BJ (cell line): ENCODE measurements around the gene ARHGAP5. TPM values are rescaled to one million over a fixed set of nuclear protein-coding genes. Genes with fewer than 3 reads are reported as not detected.

Experiments
- CTCF ChIA-PET: fragments of 350-600 bp; formaldehyde crosslinking; extraction: SDS; loops from one replicate; lab custom pipeline; 2021; ENCODE audit warnings: antibody characterized with exemption, inconsistent platforms; lab: Yijun Ruan, JAX
- POLR2A ChIA-PET: fragments of 300-600 bp; sonication (Branson Sonifier 250); formaldehyde crosslinking; extraction: SDS; loops from one replicate; lab custom pipeline; 2021; ENCODE audit warnings: antibody characterized with exemption; lab: Charles Lee
- DNase-seq: peaks from one replicate; pipeline ENCODE4 v3.0.0-alpha.2; 2011; ENCODE audit warnings: low read depth
- H3K27me3 ChIP-seq: 2 replicates; pipeline ENCODE4 v1.6.0; 2011; ENCODE audit warnings: low read length; ENCODE audit not compliant: control insufficient read depth, insufficient read depth
- H3K36me3 ChIP-seq: 2 replicates; pipeline ENCODE4 v1.5.1; 2011; ENCODE audit warnings: low read length; ENCODE audit not compliant: control insufficient read depth, insufficient read depth
- H3K4me3 ChIP-seq: 2 replicates; pipeline ENCODE4 v1.5.1; 2011; ENCODE audit warnings: low read depth, mild to moderate bottlenecking, control low read depth, low read length
- polyA plus RNA-seq: library from polyadenylated mRNA; depleted of rRNA; stranded (reverse); fragments of >200 nt; gene quantifications from 2 replicates; pipeline ENCODE4 v1.2.3, GENCODE V29; 2011
- TF ChIP-seq, protein P1 (sequence below): IDR thresholded peaks from 2 replicates; pipeline ENCODE4 v1.5.1; 2011; ENCODE audit warnings: low read depth, mild to moderate bottlenecking, control low read depth, inconsistent platforms, low read length, moderate library complexity; ENCODE audit not compliant: insufficient read depth

Gene ARHGAP5
- polyA plus RNA-seq, 1 experiment = 17.4 TPM

DNA sequence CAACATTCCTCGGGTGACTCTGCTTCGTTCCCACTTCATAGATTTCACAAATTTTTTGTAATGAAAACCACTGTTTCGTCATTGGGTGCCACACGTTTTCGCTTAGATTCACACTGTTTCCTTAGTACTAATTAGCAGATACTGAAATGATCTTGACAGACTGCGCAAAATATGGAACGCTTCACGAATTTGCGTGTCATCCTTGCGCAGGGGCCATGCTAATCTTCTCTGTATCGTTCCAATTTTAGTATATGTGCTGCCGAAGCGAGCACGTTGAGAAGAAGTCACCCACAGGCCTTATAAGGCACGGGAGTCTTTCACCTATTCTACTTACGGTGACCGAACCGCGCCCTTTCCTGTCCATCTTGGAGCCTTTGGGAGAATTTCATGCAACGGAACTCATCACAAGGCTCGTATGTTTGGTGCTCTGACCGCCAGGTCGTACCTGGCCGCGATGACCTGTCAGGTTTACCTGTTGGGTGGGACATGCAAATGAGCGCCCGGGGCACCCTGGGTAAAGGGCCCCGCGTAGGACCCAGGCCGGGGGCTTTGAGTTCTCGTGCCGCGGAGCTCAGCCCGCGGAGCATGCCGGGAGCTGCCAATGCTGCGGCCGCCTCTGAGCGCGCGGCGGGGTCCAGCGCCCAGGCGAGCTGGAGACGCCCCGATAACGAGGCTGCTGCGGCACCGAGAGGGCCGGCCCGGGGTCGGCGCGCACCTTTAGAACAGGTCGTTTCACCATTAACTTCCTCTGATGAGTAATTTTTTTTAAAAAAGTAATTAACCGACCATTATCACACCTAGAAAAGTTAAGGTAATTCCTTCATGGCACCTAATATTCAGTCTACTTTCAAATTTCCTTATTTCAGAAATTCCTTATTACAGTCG, 126.1 kb downstream of the ARHGAP5 start, which contains the start of gene RNU6-8:
Gene RNU6-8 (minus strand): TSS at position 272 of the 885 bp plus-strand sequence.
- CTCF ChIA-PET = no interaction called here
- peaks cover 2% of the 10 kb centered on the region; the same call in 1 of the 2 replicates for H3K27me3 ChIP-seq
- TF ChIP-seq, protein P1, sequence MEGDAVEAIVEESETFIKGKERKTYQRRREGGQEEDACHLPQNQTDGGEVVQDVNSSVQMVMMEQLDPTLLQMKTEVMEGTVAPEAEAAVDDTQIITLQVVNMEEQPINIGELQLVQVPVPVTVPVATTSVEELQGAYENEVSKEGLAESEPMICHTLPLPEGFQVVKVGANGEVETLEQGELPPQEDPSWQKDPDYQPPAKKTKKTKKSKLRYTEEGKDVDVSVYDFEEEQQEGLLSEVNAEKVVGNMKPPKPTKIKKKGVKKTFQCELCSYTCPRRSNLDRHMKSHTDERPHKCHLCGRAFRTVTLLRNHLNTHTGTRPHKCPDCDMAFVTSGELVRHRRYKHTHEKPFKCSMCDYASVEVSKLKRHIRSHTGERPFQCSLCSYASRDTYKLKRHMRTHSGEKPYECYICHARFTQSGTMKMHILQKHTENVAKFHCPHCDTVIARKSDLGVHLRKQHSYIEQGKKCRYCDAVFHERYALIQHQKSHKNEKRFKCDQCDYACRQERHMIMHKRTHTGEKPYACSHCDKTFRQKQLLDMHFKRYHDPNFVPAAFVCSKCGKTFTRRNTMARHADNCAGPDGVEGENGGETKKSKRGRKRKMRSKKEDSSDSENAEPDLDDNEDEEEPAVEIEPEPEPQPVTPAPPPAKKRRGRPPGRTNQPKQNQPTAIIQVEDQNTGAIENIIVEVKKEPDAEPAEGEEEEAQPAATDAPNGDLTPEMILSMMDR = no peak
- POLR2A ChIA-PET = no interaction called here
- no peak for DNase-seq
- no peaks in the 10 kb centered on the region for H3K36me3 ChIP-seq
- H3K4me3 ChIP-seq = peak within 1 kb of the TSS; percentile 53

DNA sequence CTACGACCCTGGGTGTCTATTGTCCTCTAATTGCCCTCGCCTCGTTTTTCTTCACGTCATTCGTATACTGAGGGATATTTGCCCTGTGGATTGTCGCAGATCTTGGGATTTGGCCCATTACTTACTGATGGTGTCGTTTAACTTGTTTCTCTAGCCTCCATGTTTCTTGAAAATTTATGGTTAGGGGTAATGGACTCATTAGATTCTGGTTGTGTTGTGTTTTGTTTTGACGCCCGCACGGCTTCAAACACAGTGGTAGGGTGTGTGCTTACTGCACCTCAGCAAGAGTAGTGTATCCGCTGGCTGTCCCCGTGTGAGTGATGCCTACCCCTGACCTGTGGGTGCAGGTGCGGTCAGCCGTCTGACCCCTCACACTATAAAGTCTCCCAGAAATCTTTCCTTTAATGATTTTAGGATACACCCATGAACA, 126.8 kb downstream of the ARHGAP5 start:
- POLR2A ChIA-PET = no interaction called here
- no peak for DNase-seq

DNA sequence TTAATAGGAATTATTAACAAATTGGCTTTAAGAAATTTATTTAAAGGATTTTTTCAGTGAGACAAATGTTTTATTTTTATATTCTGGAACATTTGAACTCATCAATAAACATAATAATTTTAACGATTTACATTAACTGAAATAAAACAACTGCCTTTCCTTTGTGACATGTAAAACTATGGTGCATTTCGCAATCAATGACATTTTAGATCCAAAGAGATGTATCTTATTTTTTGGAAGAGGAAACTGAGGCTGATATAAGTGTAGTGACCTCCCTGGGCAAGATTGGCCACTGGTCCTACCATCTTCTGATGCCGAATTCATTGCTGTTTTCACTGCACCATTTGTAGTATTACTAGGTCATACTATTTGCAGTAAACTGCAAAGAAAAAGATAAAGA, 128.4 kb downstream of the ARHGAP5 start:
- Histone ChIP-seq H3K27me3 (peaks cover 5% of the 10 kb centered on the region), H3K4me3 (no peak overlapping the region), H3K36me3 (no peaks in the 10 kb centered on the region)
- DNase-seq = no peak
- POLR2A ChIA-PET = no interaction called here
- TF ChIP-seq, protein P1 = no peak
- CTCF ChIA-PET = no interaction called here

More for the DNA sequence above, 126.8 kb downstream of the ARHGAP5 start:
- peaks cover 2% of the 10 kb centered on the region; the same call in 1 of the 2 replicates for H3K27me3 ChIP-seq
- H3K4me3 ChIP-seq = peak overlapping the region; percentile 53
- TF ChIP-seq, protein P1 = no peak
- CTCF ChIA-PET = no interaction called here
- no peaks in the 10 kb centered on the region for H3K36me3 ChIP-seq

DNA sequence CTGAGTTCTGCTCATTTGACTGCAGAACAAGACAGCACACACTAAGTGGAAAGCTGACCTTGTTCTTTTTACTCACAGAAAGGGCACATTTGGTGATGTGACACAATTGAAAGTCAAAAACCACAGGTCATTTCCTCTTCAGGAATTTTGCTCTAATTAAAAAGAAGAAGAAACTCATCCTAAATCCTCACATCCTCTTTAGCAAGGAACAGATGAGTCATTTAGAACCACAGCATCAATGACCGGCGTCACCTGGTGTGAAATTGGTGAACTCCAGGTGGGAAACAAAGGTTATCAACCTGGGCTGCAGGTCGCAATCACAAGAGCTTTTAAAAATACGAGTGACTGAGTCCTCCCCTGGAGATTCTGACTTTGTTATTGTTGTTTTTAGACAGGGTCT, 128.9 kb downstream of the ARHGAP5 start:
- ChIA-PET CTCF (interaction anchor here (1.3 to 2.2 kb wide), 2 partner anchors 19 to 354 kb away, joined by 3 to 7 read pairs; no protein-coding TSS in a partner anchor), POLR2A (no interaction called here)
- TF ChIP-seq, protein P1 = no peak
- DNase-seq = no peak
- H3K4me3 ChIP-seq = no peak overlapping the region
- H3K36me3 ChIP-seq = no peaks in the 10 kb centered on the region
- H3K27me3 ChIP-seq = peaks cover 5% of the 10 kb centered on the region

DNA sequence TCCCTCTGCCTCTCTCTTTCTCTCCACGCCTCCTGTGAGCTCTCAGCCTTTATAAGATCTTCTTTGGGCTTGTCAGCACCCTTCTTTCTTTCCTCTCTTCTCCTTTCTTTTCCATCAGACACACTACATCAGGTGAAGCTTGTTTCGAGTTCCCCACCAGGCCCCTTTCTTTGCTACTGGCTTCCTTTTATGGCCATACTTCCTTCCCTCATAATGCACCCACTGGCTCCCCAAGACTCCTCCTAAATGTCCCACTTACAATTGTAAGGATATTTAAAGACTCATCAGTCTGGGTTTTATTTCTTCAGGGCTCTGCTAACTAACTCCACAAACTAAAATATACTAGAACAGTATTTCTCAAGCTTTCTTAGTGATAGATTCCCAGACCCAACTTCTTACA, 129.4 kb downstream of the ARHGAP5 start:
- no peaks in the 10 kb centered on the region for H3K36me3 ChIP-seq
- POLR2A ChIA-PET = interaction anchor here (0.6 kb wide), 1 partner anchor 423 kb away, joined by 5 read pairs; no protein-coding TSS in a partner anchor
- TF ChIP-seq, protein P1 = no peak
- peaks cover 5% of the 10 kb centered on the region for H3K27me3 ChIP-seq
- H3K4me3 ChIP-seq = no peak overlapping the region
- CTCF ChIA-PET = interaction anchor here (0.8 to 2.2 kb wide), 3 partner anchors 13 to 353 kb away, joined by 3 to 7 read pairs (median 3); no protein-coding TSS in a partner anchor
- no peak for DNase-seq
